ENCODE results near the gene NXNL1. TPM values are rescaled to one million over a fixed set of nuclear protein-coding genes. Genes with fewer than 3 reads are reported as not detected.

The NXNL1 gene
- total RNA-seq, 1 donor from 2014 or later: not detected

- no peak for DNase-seq
These were observed 41.5 kb downstream of the NXNL1 start for GRCh38 chr19:17419154-17419620.

GRCh38 chr19:17418710-17419109 is 42.0 kb downstream of the NXNL1 start:
- DNase-seq: no peak

DNA sequence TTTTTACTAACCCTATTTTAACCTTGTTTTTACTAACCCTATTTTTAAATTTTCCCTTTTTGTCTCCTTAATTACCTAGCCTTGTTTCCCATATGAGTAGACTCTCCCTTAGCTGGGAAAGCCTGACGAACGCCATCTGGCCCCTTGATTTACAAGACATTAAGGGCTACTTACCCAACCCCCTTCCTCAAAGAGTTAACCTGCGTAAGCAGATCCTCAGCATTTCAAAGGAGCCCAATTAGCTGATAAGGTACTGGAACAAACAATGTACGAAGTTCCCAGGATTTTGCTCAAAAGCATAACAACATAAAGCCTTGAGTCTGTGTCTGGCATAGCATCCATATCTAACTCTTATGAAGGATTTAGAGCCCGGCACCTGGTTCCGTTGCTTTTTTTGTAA is 45.6 kb downstream of the NXNL1 start:
- DNase-seq: no peak

- DNase-seq: no peak
These were observed 46.6 kb downstream of the NXNL1 start for GRCh38 chr19:17414097-17414496.

DNA sequence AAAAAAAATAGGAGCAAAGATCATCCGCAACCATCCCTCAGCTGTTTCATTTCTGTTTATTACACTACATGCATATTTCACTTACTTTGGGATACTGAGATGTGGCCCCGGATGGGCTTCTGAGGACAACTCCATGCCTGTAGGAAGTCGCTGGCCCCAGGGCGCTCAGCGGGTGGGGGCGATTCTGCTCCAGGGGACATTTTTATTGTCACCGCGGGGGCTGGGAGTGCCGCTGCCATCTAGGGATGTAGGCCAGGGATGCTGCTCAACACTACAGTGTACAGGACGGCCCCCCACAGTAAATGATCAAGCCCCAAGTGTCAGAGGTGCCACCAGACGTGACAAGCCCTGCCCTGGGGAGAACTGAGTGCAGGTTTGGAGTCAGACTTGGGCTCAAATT is 48.9 kb downstream of the NXNL1 start:
- no peak for DNase-seq

DNA sequence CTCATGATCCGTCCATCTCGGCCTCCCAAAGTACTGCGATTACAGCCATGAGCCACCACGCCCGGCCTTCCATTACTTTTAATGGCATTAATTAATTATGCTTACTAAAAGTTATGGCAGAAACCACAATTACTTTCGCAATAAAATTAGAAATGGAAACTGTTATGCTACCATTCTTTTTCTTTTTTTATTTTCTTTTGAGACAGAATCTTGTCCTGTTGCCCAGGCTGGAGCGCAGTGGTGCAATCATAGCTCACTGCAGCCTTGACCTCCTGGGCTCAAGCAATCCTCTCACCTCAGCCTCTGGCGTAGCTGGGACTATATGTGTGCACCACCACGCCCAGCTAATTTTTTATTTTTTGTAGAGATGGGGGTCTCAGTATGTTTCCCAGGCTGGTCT is 50.7 kb downstream of the NXNL1 start:
- DNase-seq: no peak

GRCh38 chr19:17406887-17407196 is 53.9 kb downstream of the NXNL1 start:
- no peak for DNase-seq

DNA sequence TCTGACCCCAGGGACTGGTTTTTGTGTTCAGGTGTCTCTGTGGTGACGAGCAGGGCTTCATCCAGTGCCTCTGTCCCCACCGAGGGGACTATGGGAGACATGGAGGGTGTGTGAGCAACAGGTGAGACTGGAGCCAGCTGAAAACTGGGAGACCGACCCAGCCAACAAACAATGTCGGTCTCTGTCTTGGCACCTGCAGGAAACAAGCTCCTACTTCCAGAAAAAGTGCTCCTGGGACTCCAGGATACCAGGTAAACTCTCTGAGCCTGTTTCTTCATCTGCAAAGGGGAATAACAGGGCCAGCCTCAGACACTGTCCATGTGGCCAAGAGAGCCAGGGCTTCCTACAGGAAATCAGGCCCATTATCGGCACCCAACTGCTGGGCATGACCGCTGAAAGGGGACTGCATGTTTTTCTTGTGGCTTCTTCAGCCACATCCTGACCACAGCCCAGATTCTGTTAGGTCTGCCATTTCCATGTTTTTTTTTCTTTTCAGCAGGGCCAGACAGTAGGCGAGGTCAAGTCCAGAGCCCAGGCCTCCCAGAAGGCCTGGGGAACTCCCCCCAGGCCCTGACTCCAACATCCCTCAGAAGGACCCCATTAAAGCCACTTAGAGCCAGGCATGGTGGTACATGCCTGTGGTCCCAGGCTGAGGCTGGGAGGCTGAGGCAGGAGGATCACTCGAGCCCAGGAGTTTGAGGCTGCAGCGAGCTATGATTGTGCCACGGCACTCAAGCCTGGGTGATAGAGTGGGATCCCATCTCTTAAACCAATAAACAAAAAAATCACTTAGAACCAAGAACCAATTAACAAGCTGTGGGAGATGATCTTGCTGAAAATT is 54.5 kb downstream of the NXNL1 start:
- DNase-seq: no peak

Other genes with a start within 250 kb of the NXNL1 start
- 18.7 and 24.8 TPM in 2 replicates for gene USE1, start 245.6 kb downstream of the NXNL1 start, total RNA-seq
- gene OCEL1, start 234.7 kb downstream of the NXNL1 start, total RNA-seq: 3.8 and 4.4 TPM in 2 replicates
- 63.1 and 82.0 TPM in 2 replicates for gene NR2F6, start 215.0 kb downstream of the NXNL1 start, total RNA-seq
- gene USHBP1, start 196.2 kb downstream of the NXNL1 start, total RNA-seq: 48.6 and 75.9 TPM in 2 replicates
- gene BABAM1, start 193.5 kb downstream of the NXNL1 start, total RNA-seq: 98.2 and 137 TPM in 2 replicates
- gene ANKLE1, start 179.0 kb downstream of the NXNL1 start, total RNA-seq: 0.68 and 1.5 TPM in 2 replicates
- gene ABHD8, start 157.5 kb downstream of the NXNL1 start, total RNA-seq: 9.5 and 11.7 TPM in 2 replicates
- gene MRPL34, start 155.1 kb downstream of the NXNL1 start, total RNA-seq: 40.1 and 52.4 TPM in 2 replicates
- gene DDA1, start 151.4 kb downstream of the NXNL1 start, total RNA-seq: 20.9 and 39.3 TPM in 2 replicates
- gene ANO8, start 126.1 kb downstream of the NXNL1 start, total RNA-seq: 5.0 and 6.8 TPM in 2 replicates
- gene GTPBP3, start 123.4 kb downstream of the NXNL1 start, total RNA-seq: 12.3 and 14.1 TPM in 2 replicates
- gene PLVAP, start 83.6 kb downstream of the NXNL1 start, total RNA-seq: 15.2 and 73.9 TPM in 2 replicates
- gene CCDC194, start 66.7 kb downstream of the NXNL1 start, total RNA-seq: 0.17 TPM in 1 of 2 replicates, not detected in the other
- gene BST2, start 55.3 kb downstream of the NXNL1 start, total RNA-seq: 1.8 and 6.5 TPM in 2 replicates
- gene MVB12A, start 40.9 kb downstream of the NXNL1 start, total RNA-seq: 47.4 and 60.9 TPM in 2 replicates
- gene TMEM221, start 12.3 kb downstream of the NXNL1 start, total RNA-seq: not detected in 2 replicates
- 31.7 and 35.5 TPM in 2 replicates for gene SLC27A1, start 9.6 kb upstream of the NXNL1 start, total RNA-seq
- gene PGLS, start 50.7 kb upstream of the NXNL1 start, total RNA-seq: 65.7 and 74.7 TPM in 2 replicates
- 105 and 106 TPM in 2 replicates for gene COLGALT1, start 94.7 kb upstream of the NXNL1 start, total RNA-seq
- gene UNC13A, start 227.4 kb upstream of the NXNL1 start, total RNA-seq: under 0.01 and 0.09 TPM in 2 replicates